GM08714 (cell line): ENCODE data around the gene RBM33.
A peak's percentile ranks its signal among the peaks of the same experiment; 100 is the strongest.

Source experiments
- H3K4me3 ChIP-seq: fragments of 200-500 bp; sonication (Bioruptor generic); 2 replicates; pipeline ENCODE4 v1.5.1; 2014; ENCODE audit warnings: mild to moderate bottlenecking, low read length, inconsistent platforms
- ZNF274 ChIP-seq: IDR thresholded peaks from 2 replicates; pipeline ENCODE4 v1.6.1; 2012; ENCODE audit warnings: mild to moderate bottlenecking, low read depth, low read length

Gene RBM33

GRCh38 chr7:155665957-155666287 lies 21.5 kb downstream of the RBM33 start:
- no peak for TF ChIP-seq ZNF274
- no peak overlapping the region for H3K4me3 ChIP-seq

DNA sequence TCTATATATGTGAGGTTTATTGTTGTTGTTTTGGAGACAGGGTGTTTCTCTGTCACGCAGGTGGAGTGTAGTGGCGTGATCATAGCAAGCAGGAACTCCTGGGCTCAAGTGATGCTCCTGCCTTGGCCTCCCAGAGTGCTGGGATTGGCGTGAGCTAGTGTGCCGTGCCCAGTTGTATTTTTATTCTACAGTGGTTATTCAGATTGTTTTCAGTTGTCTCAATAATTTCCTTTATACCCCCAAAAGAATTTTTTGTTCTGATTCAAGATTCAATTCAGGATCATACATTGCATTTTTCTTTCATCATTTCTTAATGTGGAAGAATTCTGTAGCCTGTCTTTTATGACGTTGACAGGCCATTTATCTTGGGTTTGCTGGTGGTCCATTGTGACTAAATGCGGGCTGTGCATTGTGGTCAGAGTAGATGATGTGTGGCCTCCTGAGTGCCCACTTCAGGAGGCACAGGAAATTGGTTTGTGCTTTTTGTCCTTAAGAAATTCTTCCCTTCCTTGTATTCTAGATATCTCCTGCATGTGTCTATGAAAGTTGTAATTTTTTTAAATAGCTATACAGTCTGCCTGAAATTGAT lies 22.9 kb downstream of the RBM33 start:
- H3K4me3 ChIP-seq = no peak overlapping the region
- TF ChIP-seq ZNF274 = no peak

GRCh38 chr7:155669717-155670505 lies 25.4 kb downstream of the RBM33 start:
- no peak for TF ChIP-seq ZNF274
- no peak overlapping the region for H3K4me3 ChIP-seq

- TF ChIP-seq ZNF274 = no peak
- no peak overlapping the region for H3K4me3 ChIP-seq
Observed at GRCh38 chr7:155670521-155670920, 26.1 kb downstream of the RBM33 start.

- TF ChIP-seq ZNF274 = no peak
- no peak overlapping the region for H3K4me3 ChIP-seq
Observed at GRCh38 chr7:155674556-155674955, 30.1 kb downstream of the RBM33 start.

DNA sequence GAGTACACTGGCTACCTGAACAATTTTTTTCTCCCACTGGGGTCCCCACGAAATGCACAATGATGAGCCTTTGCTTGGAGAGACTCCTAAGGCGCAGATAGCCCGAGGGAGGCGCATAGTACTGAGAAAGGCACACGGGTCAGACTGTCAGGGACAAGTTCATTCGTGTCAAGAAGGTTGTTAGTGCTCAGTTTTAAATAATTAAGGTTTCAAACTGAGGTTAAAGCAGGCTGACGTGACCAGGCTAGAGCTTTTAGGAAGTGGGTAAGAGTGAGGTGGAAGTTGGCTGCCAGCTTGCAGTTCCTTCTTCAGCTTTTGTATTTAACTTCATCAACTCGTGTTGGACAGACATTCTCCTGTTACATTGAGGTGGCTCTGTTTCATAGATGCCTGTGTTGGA lies 31.6 kb downstream of the RBM33 start:
- peak overlapping the region; percentile 14; the same call in 1 of the 2 replicates for H3K4me3 ChIP-seq
- TF ChIP-seq ZNF274 = no peak

DNA sequence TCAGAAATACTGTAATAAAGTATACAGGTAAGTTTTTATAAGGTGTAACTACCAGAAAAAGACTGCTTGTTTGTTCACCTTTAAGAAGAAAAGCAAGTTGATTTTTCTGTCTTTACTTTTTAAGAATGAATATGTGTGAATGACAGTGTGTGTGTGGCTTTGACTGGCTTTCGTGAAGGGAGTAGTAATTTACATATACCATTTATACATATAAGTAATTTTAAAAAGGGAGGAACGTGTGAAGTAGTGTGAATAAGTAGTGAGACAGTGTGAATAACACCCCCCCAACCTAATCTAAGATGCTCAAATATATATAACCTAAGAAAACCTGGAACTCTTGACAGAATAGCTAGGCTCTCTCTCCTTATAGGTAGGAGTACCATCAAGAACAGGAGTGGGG lies 33.2 kb downstream of the RBM33 start:
- H3K4me3 ChIP-seq = no peak overlapping the region
- no peak for TF ChIP-seq ZNF274

DNA sequence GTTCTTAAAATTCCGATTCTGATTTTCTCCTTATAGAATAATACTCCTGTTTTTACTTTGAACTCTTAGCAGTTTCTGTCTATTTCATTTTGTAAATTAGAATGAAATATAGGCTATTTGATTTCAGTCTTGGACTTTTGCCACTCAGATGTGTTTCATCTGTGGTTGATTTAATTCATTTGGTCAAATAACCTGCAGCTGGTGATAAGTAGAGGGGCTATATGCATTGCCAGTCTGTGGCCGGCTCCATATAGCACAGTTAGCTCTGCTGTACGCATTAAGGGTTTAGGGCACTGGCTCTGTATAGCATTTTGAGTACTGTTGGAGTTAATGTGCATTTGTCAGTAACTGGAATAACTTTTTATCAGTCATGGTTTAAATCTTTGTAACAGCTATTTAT lies 35.7 kb downstream of the RBM33 start:
- H3K4me3 ChIP-seq = no peak overlapping the region
- no peak for TF ChIP-seq ZNF274

GRCh38 chr7:155680864-155681263 lies 36.4 kb downstream of the RBM33 start:
- H3K4me3 ChIP-seq = no peak overlapping the region
- TF ChIP-seq ZNF274 = no peak

- TF ChIP-seq ZNF274 = no peak
- no peak overlapping the region for H3K4me3 ChIP-seq
Observed at GRCh38 chr7:155681663-155682062, 37.2 kb downstream of the RBM33 start.

DNA sequence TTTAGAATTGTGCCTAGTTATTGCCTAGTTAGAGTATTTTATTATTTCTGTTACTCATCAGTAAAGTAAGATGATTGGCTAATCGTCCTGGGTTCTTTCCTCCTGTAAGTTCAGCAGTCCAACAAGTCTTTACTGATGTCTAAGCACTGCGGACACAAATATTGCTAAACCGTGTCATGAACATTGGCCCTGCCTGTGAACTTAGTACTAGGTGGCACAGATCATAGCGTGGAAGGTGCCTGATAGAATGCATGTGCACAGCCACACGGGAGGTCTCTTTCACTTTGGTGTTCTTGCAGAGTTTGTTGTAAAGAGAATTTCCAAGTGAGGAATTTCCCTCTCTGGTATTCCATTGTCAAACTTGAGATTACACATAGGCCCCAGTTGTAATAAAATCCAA lies 38.0 kb downstream of the RBM33 start:
- H3K4me3 ChIP-seq = no peak overlapping the region
- TF ChIP-seq ZNF274 = no peak

DNA sequence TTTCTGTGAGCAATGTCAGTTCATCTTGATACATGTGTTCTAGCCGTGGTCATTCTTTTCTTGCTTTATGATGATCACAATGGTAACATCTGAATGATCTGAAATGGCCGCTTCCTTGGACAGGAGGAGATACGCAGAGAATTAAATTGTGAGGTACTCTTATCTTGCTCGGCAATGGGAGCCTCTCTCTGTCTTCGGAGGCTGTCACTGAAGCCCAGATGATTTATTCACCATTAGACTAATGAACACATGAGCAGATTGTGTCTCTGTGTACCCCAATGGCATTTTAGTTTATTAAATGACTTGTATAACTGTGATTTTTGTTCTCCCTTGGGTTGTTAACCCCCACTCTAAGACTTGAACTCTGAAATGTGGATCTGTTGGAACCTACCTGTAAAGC lies 38.6 kb downstream of the RBM33 start:
- no peak for TF ChIP-seq ZNF274
- H3K4me3 ChIP-seq = no peak overlapping the region

DNA sequence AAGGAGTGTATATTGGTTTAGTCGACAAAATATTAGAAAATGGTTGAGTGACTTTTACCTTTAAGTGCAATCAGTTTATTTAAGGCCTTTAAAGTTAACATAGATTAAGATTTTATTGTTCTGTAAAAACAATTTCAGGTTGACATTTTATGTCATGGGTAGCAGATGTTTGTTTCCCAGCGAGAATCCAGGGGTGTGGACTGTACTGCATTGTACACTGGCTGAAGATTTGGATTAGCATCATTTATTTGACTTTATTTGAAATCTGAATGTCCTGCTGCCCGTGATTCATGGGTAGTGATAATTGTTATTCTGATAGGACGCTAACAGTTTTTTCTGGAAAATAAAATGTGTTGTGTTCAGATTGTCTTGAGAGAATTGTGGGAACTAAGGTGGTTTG lies 39.3 kb downstream of the RBM33 start:
- no peak overlapping the region for H3K4me3 ChIP-seq
- TF ChIP-seq ZNF274 = no peak

GRCh38 chr7:155684543-155684942 lies 40.1 kb downstream of the RBM33 start:
- no peak overlapping the region for H3K4me3 ChIP-seq
- TF ChIP-seq ZNF274 = no peak

DNA sequence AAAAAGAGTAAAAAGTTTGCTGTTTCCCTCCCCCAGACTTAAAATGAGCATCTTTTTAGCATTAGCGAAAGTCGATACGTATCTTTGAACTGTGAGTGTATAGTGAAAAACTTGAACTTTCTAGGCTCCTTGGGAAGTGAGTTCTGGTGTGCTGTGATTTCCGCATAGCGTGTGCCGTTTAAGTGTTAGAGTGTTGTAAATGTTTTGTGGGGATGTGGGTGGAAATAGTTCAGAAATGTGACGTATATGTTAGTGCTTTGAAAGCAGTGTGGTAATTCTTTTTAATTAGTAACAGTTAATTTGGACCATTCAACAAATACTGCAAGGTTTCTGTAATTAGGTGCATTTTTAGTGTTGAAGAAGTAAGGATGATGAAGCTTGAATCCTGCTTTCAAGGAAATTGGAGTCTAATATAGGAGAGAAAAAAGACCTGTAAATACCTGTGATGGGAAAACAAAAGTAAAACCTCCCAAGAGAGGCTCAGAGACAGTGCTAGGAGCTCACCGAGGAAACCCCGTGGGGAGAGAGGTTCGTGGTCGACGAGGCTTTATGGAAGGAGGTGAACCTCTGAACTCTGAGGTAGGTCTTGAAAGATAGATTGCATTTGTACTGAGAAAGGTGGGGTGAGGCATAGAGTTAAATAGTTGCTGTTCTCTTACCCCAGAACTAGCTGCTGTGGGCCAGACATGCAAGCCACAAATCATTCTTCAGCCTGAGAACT lies 40.8 kb downstream of the RBM33 start:
- TF ChIP-seq ZNF274 = no peak

More for the DNA sequence above, 40.8 kb downstream of the RBM33 start:
- H3K4me3 ChIP-seq = peak overlapping the region; percentile 10; the same call in 1 of the 2 replicates
